Measurements from ENCODE around the gene PRMT1.

The PRMT1 gene

DNA sequence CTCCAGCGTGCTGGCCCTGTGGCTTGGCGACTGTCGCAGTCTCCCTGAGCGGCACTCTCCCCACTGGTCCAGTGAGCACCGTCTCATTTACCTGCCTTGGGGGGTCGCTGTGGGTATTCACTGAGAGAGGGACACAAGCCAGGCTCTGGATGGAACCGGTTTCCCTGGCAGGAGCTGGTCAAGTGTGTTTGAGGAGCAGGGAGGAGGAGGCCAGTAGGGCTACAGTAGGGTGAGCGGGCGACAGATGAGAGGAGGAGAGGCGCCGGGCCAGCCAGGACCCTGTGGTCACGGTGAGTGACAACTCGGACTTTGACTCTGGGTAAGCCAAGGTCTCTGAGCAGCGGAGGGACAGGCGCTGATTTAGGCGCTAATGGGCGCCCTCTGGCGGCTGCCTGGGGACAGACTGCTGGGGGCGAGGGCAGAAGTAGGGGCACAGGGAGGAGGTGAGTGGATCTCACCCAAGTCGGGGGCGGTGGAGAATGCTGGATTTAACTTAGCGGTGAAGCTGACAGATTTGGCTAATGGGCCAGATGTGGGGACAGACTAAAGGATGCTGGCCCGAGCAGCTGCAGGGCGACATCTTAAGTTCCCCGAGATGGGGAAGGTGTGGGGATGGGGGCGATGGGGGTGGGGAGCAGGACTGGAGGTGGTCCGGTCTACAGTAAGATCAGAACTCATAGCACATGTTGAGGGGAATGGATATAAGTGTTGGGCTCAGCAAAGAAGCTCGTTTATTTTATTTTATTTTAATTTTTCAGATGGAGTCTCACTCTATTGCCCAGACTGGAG, 4.7 kb upstream of the PRMT1 start:
- DNase-seq, result peak; percentile 87

DNA sequence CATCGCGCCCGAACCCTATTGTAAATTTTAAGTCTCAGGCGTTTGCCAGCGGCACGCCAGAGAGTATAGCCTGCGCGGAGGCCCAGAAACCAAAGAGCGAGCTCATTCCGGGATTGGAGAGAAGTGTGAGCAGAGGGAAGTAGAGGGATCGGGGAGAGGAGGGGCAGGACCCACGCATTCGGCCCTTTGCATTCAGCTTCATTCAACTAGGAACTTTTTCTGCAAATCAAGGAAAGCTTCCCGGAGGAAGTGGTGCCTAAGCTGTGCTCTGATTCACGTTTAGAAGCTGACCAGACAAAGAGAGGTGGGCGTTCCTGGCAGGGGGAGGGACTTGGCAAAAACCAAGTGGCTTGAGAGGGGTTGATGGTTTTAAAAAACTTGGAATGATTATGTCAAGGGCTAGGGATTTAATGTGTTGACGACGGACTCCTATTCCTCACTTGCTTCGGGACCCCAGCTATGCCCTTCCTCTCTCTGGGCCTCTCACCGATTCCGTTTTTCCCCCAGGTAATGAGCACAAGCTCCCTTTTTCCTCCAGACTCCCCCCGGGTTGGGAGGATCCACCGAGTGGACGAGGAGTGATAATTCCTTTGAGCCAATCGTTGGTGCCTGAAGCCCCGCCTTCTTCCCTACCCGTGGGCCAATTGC, 811 bp upstream of the PRMT1 start:
- DNase-seq, result no peak

DNA sequence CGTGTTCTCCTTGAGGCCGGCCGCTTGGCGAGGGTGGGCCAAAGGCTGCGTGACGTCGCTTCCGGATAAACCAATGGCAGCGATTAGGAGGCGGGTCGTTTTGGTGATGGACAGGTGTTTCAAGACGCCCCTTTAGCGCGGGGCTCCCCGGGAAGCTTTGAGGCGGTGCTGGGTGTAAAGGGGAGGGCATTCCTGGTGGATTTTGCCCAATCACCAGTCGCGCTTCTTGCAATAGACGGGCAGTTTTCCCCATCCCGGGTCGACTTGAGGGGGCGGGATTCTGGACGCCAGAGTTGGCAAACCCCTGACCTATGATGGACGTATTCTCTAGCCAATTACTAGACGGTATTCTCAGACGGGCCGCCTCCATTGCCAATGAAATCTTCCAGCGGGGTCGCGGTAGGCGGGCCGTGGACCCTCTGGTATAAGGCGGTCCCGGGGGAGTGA, 264 bp upstream of the PRMT1 start:
- peak; percentile 99 for DNase-seq

DNA sequence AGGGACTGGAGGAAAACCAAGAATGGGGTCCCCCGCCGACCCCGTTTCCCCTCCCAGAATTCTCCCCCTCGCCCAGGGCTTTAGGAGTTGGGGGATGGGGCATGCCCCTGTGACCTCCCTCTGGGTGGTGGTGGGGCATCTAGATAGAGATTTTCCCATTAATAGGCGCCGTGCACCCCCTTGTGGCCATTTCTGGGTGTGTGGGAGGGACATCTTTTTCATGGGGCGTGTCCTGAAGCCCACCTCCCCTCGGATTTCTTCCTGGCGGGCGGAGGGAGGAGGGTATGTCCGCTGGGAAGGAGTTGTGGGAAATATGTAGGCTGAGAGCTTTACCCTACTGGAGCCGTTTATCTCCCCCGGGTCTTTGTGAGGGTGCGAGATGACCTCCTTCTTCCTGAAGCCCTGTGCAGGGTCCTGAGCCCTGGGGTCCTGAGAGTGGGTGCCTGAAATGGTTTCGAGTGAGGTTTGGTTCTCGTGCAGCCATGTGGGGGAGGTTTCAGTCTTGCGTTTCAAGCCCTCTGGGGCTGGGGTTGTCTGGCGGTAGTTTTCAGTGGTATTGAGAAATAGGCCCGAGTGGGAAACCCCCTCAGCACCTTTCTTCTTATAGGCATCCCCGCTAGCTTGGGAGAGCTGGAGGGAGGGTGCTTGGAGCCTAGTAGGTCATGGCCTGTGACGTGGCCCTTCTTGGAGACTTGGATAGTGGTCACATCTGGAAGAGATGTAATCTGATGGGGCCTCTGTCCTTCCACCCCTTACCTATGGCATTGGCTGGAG, 1.0 kb downstream of the PRMT1 start:
- peak; percentile 88 for DNase-seq

DNA sequence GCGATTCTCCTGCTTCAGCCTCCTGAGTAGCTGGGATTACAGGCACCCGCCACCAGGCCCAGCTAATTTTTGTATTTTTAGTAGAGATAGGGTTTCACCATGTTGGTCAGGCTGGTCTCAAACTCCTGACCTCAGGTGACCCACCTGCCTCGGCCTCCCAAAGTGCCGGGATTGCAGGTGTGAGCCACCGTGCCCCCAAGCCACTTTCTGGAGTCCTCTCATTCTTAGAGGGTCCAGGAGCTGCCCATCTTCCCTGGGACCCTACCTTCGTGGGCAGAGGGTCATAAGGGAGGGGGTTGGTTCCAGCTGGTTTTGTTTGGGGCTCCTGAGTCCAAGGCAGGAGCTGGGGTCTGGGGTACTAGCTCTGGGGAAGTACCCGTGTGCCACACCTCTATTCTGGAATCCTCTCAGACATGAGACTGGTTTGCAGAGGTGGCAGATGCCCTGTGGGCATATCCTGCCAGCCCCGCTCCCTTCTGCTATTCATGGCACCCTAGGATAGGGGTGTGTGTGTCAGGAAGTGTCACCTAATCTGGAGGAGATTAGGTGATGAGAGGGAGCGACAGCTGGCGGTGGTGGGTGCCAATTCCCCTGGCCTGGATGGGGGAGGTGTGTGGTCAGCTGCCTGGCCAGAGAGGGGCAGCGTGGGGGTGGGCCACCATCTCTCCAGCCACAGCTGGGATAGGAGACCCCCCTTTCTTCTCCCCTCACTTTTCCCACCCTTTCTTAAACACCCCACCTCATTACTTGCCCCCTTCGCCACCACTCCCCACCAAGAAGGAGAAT, 2.1 kb downstream of the PRMT1 start:
- DNase-seq, result no peak

DNA sequence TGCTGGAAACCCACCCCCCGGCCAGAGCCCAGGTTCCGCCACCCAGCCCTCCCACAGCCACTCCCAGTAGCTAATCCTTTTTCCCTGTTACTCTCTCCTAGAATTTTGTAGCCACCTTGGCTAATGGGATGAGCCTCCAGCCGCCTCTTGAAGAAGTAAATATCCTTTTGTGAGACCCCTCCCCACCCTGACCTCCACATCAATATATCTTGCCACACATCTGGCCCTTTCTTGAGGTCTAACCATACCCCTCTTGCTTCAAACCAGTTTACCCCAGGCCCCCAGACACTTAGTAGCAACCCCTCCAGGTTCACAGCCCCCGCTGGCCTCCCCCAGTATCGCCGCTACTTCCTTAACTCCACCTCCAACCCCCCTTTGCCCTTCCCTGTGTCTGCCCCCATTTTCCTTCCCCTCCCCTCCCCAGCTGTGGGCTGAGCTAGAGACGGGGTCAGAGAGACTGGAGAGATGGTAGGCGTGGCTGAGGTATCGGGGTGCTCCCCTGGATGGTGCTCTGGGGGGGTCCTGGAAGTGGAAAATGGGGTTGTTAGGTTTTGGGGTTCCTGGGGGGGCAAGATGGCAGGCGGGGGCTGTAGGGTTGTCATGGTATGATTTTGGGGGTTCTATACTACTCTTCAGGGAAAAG, 2.8 kb downstream of the PRMT1 start:
- no peak for DNase-seq

- peak; percentile 99 for DNase-seq
Observed at GRCh38 chr19:49680421-49681351, 3.6 kb downstream of the PRMT1 start.

GRCh38 chr19:49681830-49682229, 4.8 kb downstream of the PRMT1 start:
- DNase-seq, result no peak

GRCh38 chr19:49682274-49682673, 5.2 kb downstream of the PRMT1 start:
- no peak for DNase-seq

DNA sequence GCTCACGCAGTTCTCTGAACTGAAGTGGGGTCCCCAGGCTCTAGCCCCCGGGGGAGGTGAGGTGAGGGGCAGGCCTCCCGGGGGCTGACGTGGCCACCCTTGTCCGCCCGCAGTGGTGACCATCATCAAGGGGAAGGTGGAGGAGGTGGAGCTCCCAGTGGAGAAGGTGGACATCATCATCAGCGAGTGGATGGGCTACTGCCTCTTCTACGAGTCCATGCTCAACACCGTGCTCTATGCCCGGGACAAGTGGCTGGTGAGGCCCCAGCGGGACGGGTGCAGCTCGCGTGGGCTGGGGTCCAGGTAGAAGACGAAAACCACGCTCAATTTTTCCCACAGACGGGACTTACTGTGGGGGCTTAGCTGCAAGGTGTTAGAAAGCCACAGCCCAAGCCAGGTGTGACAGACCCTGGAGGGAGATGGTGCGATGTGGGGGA, 6.8 kb downstream of the PRMT1 start:
- DNase-seq, result no peak

DNA sequence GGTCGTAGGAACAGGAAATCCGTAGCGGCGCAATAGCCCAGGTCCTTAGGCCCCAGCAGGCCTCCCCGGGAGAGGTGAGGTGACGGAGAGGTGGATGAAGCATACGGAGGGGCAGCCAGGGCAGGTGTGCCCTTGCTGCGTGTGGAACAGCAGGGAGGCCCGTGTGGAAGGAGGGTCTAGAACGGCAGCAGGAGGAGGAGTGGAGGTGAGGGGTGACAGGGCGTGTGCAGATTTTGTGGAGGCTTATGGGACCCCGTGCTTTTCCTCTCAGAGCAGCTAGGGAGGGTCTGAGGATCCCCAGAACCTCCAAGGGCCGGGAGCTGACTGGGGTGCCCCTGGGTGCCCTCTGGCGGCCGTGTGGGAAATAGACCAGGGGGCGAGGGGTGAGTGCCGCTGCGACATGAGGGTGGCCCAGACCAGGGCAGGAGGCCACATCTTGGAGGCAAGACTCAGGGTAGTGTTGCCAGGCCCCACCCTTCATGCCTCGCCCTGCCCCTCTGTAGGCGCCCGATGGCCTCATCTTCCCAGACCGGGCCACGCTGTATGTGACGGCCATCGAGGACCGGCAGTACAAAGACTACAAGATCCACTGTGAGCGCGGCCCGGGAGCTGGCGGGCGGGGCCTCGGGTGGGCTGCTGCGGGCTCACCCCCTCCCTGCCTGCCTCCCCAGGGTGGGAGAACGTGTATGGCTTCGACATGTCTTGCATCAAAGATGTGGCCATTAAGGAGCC, 7.3 kb downstream of the PRMT1 start:
- DNase-seq, result peak; percentile 50

DNA sequence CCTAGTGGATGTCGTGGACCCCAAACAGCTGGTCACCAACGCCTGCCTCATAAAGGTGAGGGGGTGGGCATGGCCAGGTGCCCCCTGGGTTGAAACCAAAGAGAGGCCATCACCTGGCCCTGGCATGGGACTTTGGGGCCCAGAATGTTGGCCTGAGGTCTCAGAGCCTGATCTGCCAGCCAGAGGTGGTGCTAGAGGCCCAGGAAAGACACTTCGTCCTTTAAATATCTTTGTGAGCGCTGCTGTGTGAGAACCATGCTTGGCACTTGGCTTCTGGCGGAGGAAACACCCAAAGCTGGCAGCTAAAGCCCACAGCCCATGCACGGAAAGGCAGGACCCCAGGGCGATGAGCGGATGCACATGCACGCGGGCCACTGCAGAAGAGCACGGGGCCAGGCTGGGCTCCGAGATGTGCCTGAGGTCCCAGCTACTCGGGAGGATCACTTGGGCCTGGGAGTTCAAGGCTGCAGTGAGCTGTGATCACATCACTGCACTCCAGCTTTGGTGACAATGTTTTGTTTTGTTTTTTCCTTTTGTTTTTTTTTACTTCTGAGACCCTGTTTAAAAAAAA, 8.0 kb downstream of the PRMT1 start:
- DNase-seq, result no peak

DNA sequence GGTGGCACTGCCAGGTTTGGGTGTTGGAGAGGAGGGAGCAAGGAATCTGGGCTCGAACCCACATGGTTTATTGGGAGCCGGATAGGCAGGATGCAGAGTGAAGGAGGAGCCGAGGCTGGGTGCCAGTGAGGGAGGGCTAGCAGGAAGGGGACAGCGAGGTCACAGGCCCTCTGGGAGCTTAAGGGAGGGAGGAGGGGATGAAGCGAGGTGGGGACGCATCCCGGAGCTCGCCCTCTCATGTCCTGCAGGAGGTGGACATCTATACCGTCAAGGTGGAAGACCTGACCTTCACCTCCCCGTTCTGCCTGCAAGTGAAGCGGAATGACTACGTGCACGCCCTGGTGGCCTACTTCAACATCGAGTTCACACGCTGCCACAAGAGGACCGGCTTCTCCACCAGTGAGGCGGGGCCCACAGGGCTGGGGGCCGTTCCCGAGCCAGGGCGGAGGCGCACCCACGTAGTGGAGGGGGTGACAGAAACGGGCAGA, 8.8 kb downstream of the PRMT1 start:
- no peak for DNase-seq

DNA sequence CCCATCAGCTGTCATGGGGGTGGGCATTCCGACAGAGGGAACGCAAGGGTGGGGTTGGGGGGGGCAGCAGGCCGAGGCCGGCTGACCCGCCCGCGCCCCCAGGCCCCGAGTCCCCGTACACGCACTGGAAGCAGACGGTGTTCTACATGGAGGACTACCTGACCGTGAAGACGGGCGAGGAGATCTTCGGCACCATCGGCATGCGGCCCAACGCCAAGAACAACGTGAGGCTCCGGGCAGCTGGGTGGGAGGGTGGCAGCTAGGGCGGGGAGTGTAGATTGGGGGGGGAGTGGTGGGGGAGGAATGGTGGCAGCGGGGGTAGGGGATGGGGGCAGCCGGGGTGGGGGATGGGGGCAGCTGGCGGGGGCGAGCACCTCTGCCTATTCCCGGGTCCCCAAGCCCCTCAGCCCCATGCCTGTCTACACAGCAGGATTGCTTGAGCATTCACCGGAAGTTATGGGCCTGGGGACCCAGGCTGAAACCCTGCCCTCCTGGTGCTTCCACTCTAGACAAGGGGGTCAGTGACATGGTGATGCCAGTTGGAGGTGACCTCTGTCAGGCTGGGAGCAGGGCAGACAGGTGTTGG, 9.5 kb downstream of the PRMT1 start:
- no peak for DNase-seq

DNA sequence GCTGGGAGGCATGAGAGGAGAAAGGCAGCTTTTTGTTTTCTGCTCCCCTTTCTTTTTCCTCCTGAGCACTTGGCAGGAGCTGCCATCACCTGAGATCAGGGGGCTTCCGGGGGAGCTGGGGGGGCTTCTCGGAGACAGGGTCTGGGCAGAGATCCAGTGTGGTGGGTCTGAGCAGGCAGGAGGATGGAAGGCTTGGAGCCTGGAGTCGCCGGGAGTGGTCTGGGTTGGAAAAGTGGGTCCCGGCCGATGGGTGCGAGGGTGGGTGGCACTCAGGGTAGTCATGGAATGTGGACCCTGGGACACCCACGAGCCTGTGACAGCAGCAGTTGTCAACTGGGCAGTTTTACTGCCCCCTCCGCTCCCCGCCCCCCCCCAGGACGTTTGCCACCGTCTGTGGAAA, 10.1 kb downstream of the PRMT1 start:
- no peak for DNase-seq

- DNase-seq, result no peak
Observed at GRCh38 chr19:49687566-49688316, 10.7 kb downstream of the PRMT1 start.

DNA sequence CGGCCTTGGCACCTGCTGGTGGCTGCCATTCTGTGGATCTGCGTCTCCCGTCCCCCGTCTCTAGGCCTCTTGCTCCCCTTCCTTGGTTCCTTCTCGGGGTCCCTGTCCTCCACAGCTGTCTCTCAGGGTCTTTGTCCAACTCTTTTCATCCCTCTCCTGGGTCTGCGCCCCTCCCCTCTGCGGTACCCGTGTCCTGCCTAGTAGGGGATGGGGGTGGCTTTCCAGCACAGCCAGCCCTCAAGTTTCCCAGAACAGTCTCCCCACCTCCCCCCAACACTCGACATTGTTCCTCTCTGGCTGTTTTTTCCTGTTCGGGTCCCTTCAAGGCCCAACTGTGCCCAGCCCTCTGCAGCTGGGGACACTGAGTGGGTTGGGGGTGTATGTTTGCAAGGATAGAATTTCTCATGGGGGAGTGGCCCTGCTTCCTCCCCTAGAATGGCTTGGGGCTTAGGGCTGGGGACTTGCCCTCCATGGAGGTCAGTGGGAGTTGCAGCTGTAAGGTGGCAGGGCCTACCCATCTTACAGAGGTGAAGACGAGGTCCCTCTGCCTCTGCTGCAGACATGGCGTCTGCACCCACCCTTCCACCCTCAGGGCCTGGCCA, 11.6 kb downstream of the PRMT1 start:
- no peak for DNase-seq
